Karpas-422 (cell line): ENCODE measurements around the gene ITIH2. TPM values are rescaled to one million over a fixed set of nuclear protein-coding genes. Genes with fewer than 3 reads are reported as not detected.
A peak's percentile ranks its signal among the peaks of the same experiment; 100 is the strongest.
"Not testable (repeated sequence)": the region's sequence is repeated elsewhere in the genome, so short reads cannot be mapped to it uniquely, and the experiment has no call there.

Experiments
- DNase-seq: peaks from one replicate; pipeline ENCODE4 v3.0.0-alpha.2; 2015
- H2AFZ ChIP-seq: fragments of 200-600 bp; sonication (generic); 2 replicates; pipeline ENCODE4 v1.6.1; 2014; ENCODE audit warnings: antibody characterized with exemption, low read length, mixed read lengths
- H3K27ac ChIP-seq: fragments of 200-600 bp; sonication (generic); 2 replicates; pipeline ENCODE4 v1.5.1; 2014; ENCODE audit warnings: mild to moderate bottlenecking, low read length, moderate library complexity
- H3K27me3 ChIP-seq: fragments of 200-600 bp; sonication (generic); 2 replicates; pipeline ENCODE4 v1.6.1; 2014; ENCODE audit warnings: low read length, mixed read lengths
- H3K36me3 ChIP-seq: fragments of 200-600 bp; sonication (generic); 2 replicates; pipeline ENCODE4 v1.6.1; 2014; ENCODE audit warnings: low read length, mixed read lengths; ENCODE audit not compliant: insufficient read depth
- H3K4me1 ChIP-seq: fragments of 200-600 bp; sonication (generic); 2 replicates; pipeline ENCODE4 v1.6.1; 2014; ENCODE audit warnings: mild to moderate bottlenecking, low read length, mixed read lengths
- H3K4me2 ChIP-seq: fragments of 200-600 bp; sonication (generic); 2 replicates; pipeline ENCODE4 v1.6.1; 2014; ENCODE audit warnings: low read length, low read depth, mild to moderate bottlenecking; ENCODE audit not compliant: poor library complexity, severe bottlenecking
- H3K4me3 ChIP-seq: fragments of 200-600 bp; sonication (generic); 2 replicates; pipeline ENCODE4 v1.5.1; 2014; ENCODE audit warnings: mild to moderate bottlenecking, antibody characterized with exemption, low read length, mixed read lengths
- H3K79me2 ChIP-seq: fragments of 200-600 bp; sonication (generic); 2 replicates; pipeline ENCODE4 v1.6.1; 2014; ENCODE audit warnings: mild to moderate bottlenecking, low read length, mixed read lengths
- H3K9ac ChIP-seq: fragments of 200-600 bp; sonication (generic); 2 replicates; pipeline ENCODE4 v1.6.0; 2014; ENCODE audit warnings: low read length
- H3K9me2 ChIP-seq: fragments of 200-600 bp; sonication (generic), shearing (Covaris generic); replicated peaks from 2 replicates; pipeline ENCODE4 v1.6.0; 2014; ENCODE audit warnings: mild to moderate bottlenecking, low read length, moderate library complexity; ENCODE audit not compliant: insufficient read depth
- H3K9me3 ChIP-seq: fragments of 300-700, 200-600 bp; sonication (generic); 2 replicates; pipeline ENCODE4 v1.6.1; 2014; ENCODE audit warnings: low read length, mixed read lengths
- H4K20me1 ChIP-seq: fragments of 200-600 bp; sonication (generic); 2 replicates; pipeline ENCODE4 v1.6.1; 2014; ENCODE audit warnings: mild to moderate bottlenecking, antibody characterized with exemption, low read length, low read depth; ENCODE audit not compliant: insufficient read depth
- total RNA-seq: library from RNA; depleted of rRNA; stranded (reverse); fragments of >200 nt; shearing (Covaris generic); gene quantifications from 2 replicates; pipeline ENCODE4 v1.2.3, GENCODE V29; 2014; ENCODE audit warnings: low replicate concordance

The ITIH2 gene
- total RNA-seq, 1 experiment from 2014 or later: not detected

DNA sequence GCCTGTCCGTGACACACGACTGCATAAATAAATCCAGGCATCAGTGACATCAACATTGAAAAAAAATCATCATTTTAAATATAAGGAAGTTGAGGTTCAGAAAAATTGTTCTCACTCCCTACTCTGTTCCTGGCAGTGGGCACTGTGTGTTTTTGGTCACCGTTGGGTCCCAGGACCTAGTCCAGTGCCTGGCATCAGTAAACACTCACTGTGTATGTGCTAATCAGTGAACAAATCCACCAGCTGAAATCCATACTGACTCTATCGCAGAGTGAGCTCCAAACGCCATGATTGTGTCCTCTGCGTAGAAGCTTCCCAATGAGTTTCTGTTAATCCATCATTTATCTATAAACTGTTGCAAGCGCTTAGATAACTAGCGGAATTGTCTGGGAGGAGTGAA is 41.2 kb downstream of the ITIH2 start:
- Histone ChIP-seq H3K36me3 (no peaks in the 10 kb centered on the region), H3K27me3 (no peaks in the 10 kb centered on the region), H3K9ac (no peak overlapping the region), H3K4me3 (no peak overlapping the region), H3K4me1 (no peaks in the 10 kb centered on the region), H2AFZ (no peak overlapping the region), H4K20me1 (no peaks in the 10 kb centered on the region), H3K27ac (no peak overlapping the region), H3K9me3 (no peaks in the 10 kb centered on the region), H3K9me2 (no peaks in the 10 kb centered on the region), H3K79me2 (no peaks in the 10 kb centered on the region), H3K4me2 (no peak overlapping the region)
- DNase-seq: no peak

DNA sequence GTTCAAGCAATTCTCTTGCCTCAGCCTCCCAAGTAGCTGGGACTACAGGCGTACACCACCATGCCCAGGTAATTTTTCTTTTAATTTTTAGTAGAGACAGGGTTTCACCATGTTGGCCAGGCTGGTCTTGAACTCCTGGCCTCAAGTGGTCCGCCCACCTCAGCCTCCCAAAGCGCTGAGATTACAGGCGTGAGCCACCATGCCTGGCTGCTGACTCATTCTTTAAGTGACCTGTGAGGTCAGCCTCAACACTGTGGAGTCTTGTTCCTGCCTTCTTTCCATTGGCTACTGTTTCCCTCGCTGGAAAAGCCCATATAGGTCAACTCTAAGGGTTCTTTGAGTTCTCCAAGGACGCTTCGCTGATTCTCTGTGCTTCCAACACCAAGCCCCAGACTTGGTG is 45.5 kb downstream of the ITIH2 start:
- not testable (repeated sequence) for DNase-seq, H3K9me3 ChIP-seq, H3K4me1 ChIP-seq, H3K9ac ChIP-seq, H3K27me3 ChIP-seq, H3K4me2 ChIP-seq, H3K4me3 ChIP-seq, H2AFZ ChIP-seq, H3K79me2 ChIP-seq, H4K20me1 ChIP-seq, H3K27ac ChIP-seq, H3K9me2 ChIP-seq
- H3K36me3 ChIP-seq: peaks cover 14% of the 10 kb centered on the region; the same call in 1 of the 2 replicates

DNA sequence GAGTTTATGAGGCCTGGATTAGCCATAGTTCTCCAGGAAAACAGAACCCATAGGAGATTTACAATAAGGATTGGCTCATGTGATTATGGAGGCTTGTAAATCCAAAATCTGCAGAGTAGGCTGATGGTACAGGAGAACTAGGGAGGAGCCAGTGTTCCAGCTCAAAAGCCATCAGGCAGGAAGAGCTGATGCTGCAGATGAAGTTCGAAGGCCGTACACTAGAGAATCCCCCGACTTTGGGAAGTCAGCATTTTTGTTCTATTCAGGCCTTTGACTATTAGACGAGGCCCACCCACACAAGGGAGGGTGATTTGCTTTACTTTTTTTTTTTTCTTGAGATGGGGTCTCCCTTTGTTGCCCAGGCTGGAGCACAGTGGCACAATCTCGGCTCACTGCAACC is 47.1 kb downstream of the ITIH2 start:
- Histone ChIP-seq H3K9me2 (no peaks in the 10 kb centered on the region), H2AFZ (no peak overlapping the region), H3K27ac (no peak overlapping the region), H3K4me2 (no peak overlapping the region), H3K9ac (no peak overlapping the region), H3K36me3 (peaks cover 21% of the 10 kb centered on the region; the same call in 1 of the 2 replicates), H4K20me1 (no peaks in the 10 kb centered on the region), H3K4me3 (no peak overlapping the region), H3K79me2 (no peaks in the 10 kb centered on the region), H3K27me3 (no peaks in the 10 kb centered on the region), H3K4me1 (no peaks in the 10 kb centered on the region), H3K9me3 (no peaks in the 10 kb centered on the region)
- DNase-seq: no peak

DNA sequence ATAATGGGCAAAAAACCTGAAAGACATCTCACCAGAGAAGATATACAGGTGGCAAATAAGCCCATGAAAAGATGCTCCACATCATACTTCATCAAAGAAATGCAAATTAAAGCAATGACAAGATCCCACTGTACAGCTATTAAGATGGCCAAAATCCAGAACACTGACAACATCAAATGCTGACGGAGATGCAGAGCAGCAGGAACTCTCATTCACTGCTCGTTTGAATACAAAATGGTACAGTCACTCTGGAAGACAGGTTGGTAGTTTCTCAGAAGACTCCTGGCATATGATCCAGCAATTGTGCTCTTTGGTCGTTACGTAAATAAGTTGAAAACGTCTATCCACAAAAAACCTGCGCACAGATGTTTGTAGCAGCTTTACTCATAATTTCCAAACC is 49.1 kb downstream of the ITIH2 start:
- no peak overlapping the region for H3K4me2 ChIP-seq
- no peak for DNase-seq
- H3K4me3 ChIP-seq: no peak overlapping the region
- H2AFZ ChIP-seq: no peak overlapping the region
- H3K9me2 ChIP-seq: no peaks in the 10 kb centered on the region
- H3K36me3 ChIP-seq: peaks cover 37% of the 10 kb centered on the region; the same call in 1 of the 2 replicates
- no peak overlapping the region for H3K27ac ChIP-seq
- H3K27me3 ChIP-seq: no peaks in the 10 kb centered on the region
- no peaks in the 10 kb centered on the region for H3K9me3 ChIP-seq
- no peaks in the 10 kb centered on the region for H4K20me1 ChIP-seq
- no peaks in the 10 kb centered on the region for H3K79me2 ChIP-seq
- no peaks in the 10 kb centered on the region for H3K4me1 ChIP-seq
- no peak overlapping the region for H3K9ac ChIP-seq

DNA sequence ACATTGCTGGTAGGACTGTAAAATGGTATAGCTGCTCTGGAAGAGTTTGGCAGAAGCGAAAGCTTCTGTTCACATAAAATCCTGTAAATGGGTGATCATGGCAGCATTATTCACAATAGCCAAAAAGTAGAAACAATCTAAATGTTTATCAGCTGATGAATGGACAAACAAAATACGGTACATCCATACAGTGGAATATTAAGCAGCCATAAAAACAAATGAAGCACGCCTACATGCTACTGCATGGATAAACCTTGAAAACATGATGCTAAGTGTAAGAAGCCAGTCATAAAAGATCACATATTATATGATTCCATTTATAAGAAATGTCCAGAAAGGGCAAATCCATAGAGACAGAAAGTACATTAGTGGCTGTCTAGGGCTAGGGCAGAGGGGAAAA is 52.0 kb downstream of the ITIH2 start:
- peaks cover 52% of the 10 kb centered on the region for H3K36me3 ChIP-seq

DNA sequence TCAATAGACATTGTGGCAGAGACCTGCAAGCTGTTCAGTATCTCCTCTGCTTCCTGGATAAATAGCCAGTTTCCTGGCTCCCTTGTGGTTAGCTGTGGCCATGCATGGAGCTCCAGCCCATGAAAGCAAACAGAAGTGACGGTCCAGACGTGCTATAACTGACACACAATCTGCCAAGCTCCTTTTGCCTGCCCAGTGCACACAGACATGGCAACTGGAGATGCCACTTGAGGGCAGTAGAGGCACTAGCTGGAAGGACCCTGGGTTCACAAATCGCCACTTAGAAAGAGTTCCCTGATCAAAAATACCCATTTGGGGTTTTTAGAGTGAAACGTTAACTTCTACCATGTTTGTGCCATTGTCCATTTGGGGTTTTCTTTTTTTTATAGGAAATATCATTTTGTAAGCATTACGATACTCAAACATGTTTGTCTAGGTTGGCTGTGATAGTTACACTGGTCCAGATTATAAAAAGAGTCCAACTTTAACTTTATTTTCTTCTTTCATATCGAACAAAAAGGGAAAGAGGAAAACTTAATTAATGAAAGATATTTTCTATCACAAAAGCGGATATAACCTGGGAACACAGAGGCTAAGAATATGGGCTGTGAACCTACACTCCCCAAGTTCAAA is 53.4 kb downstream of the ITIH2 start:
- no peaks in the 10 kb centered on the region for H3K4me1 ChIP-seq
- no peak overlapping the region for H3K4me3 ChIP-seq
- H3K36me3 ChIP-seq: peaks cover 55% of the 10 kb centered on the region
- H3K27me3 ChIP-seq: no peaks in the 10 kb centered on the region
- no peak overlapping the region for H3K4me2 ChIP-seq
- no peaks in the 10 kb centered on the region for H3K9me2 ChIP-seq
- H4K20me1 ChIP-seq: no peaks in the 10 kb centered on the region
- peak; percentile 75 for DNase-seq
- no peak overlapping the region for H2AFZ ChIP-seq
- H3K27ac ChIP-seq: no peak overlapping the region
- H3K79me2 ChIP-seq: no peaks in the 10 kb centered on the region
- no peak overlapping the region for H3K9ac ChIP-seq
- no peaks in the 10 kb centered on the region for H3K9me3 ChIP-seq

More for the DNA sequence above, 52.0 kb downstream of the ITIH2 start:
- no peak for DNase-seq
- H2AFZ ChIP-seq: no peak overlapping the region
- no peak overlapping the region for H3K4me3 ChIP-seq
- H3K9me2 ChIP-seq: no peaks in the 10 kb centered on the region
- no peak overlapping the region for H3K27ac ChIP-seq
- no peaks in the 10 kb centered on the region for H4K20me1 ChIP-seq
- no peak overlapping the region for H3K4me2 ChIP-seq
- no peaks in the 10 kb centered on the region for H3K79me2 ChIP-seq
- no peaks in the 10 kb centered on the region for H3K4me1 ChIP-seq
- no peaks in the 10 kb centered on the region for H3K9me3 ChIP-seq
- no peaks in the 10 kb centered on the region for H3K27me3 ChIP-seq
- H3K9ac ChIP-seq: no peak overlapping the region

DNA sequence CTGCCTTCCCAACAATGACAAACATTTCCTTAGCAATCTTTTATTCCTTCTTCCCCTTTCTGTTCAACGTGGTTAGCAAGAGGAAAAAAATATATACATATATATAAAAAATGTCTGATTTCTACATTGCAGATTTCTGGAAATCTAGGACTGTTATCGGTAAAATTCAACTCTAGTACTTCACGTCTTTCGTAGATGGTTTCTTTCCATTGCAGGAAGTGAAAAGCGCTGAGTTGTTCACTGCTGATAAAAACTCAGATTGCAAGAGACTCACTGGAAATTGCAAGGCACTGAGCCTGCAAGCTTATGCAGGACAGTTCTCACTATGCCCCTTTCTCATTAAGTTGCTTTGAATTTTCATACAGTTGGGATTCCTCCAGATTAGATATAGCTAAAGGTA is 60.8 kb downstream of the ITIH2 start:
- no peak overlapping the region for H3K4me2 ChIP-seq
- no peaks in the 10 kb centered on the region for H3K4me1 ChIP-seq
- H3K27me3 ChIP-seq: no peaks in the 10 kb centered on the region
- H4K20me1 ChIP-seq: no peaks in the 10 kb centered on the region
- H3K9me2 ChIP-seq: no peaks in the 10 kb centered on the region
- H3K36me3 ChIP-seq: peaks cover 37% of the 10 kb centered on the region; the same call in 1 of the 2 replicates
- H2AFZ ChIP-seq: no peak overlapping the region
- no peaks in the 10 kb centered on the region for H3K9me3 ChIP-seq
- H3K4me3 ChIP-seq: no peak overlapping the region
- no peak overlapping the region for H3K9ac ChIP-seq
- DNase-seq: no peak
- H3K79me2 ChIP-seq: no peaks in the 10 kb centered on the region
- H3K27ac ChIP-seq: no peak overlapping the region

DNA sequence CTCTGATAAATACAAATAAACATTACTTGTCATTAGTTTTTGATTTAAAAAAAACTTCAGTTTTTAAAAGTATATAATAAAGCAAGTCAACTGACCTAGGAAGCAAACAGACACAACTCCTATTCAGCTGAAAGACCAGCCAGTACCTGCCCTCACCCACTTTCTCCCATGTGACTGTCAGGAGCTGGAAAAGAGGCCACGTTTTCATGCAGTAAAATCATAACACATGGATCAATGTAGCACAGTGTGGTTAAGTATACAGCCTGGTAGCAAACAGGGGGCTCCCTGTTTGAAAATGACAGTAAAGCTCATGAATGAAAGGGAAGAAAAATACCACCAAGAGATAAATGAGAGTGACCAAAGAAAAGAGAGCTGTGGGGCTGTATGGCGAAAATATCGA is 63.1 kb downstream of the ITIH2 start:
- Histone ChIP-seq H3K27ac (no peak overlapping the region), H3K9ac (no peak overlapping the region), H3K4me2 (no peak overlapping the region), H4K20me1 (no peaks in the 10 kb centered on the region), H3K36me3 (peaks cover 39% of the 10 kb centered on the region; the same call in 1 of the 2 replicates), H3K79me2 (no peaks in the 10 kb centered on the region), H2AFZ (no peak overlapping the region), H3K4me1 (no peaks in the 10 kb centered on the region), H3K4me3 (no peak overlapping the region), H3K9me2 (no peaks in the 10 kb centered on the region), H3K27me3 (no peaks in the 10 kb centered on the region), H3K9me3 (no peaks in the 10 kb centered on the region)
- no peak for DNase-seq
